ENCODE data around the gene TGIF2. TPM values are rescaled to one million over a fixed set of nuclear protein-coding genes. Genes with fewer than 3 reads are reported as not detected.

Gene TGIF2
- polyA plus RNA-seq, 1 experiment = 12.2 TPM

DNA sequence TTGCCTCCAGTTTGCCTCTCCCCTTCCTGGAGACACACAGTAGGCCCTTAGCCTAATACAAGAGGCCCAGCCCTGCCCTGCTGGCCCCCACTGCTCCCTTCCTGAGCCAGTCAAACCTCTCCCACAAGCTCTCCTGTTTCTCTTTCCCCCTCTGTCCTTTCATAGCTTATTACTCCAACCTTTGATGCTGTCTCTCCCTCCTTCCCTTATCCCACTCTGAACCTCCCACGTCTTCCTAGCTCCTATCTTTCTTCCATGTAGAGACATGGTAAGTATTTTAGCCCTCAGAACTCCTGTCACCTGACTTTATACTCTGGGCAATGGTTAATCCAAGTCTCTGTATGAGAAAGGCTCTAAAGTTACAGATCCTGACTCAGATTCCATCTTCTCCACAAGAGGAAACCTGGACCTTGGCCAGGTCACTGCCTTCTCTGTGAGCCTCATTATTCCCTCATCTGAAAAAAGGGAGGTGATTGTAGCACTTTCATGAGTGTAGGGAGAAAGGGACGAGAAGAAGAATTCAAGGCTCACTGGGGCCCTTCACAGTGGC lies 6.7 kb downstream of the TGIF2 start:
- DNase-seq (ENCODE audit: low read depth, low spot score) = no peak
- TF ChIP-seq, protein P1, sequence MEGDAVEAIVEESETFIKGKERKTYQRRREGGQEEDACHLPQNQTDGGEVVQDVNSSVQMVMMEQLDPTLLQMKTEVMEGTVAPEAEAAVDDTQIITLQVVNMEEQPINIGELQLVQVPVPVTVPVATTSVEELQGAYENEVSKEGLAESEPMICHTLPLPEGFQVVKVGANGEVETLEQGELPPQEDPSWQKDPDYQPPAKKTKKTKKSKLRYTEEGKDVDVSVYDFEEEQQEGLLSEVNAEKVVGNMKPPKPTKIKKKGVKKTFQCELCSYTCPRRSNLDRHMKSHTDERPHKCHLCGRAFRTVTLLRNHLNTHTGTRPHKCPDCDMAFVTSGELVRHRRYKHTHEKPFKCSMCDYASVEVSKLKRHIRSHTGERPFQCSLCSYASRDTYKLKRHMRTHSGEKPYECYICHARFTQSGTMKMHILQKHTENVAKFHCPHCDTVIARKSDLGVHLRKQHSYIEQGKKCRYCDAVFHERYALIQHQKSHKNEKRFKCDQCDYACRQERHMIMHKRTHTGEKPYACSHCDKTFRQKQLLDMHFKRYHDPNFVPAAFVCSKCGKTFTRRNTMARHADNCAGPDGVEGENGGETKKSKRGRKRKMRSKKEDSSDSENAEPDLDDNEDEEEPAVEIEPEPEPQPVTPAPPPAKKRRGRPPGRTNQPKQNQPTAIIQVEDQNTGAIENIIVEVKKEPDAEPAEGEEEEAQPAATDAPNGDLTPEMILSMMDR (IDR thresholded peaks at IDR 0.05; ENCODE audit: low read depth, low read length) = no peak
- Histone ChIP-seq H3K27me3 (ENCODE audit: control insufficient read depth, insufficient read depth, low read length) (no peaks in the 10 kb centered on the region), H3K9me3 (ENCODE audit: control insufficient read depth, insufficient read depth, low read length) (no peaks in the 10 kb centered on the region), H3K4me3 (ENCODE audit: low read depth, low read length) (no peak overlapping the region), H3K27ac (ENCODE audit: low read depth, low read length) (peak overlapping the region; percentile 21)
- POLR2A ChIA-PET = no interaction called here
- CTCF ChIA-PET = interaction anchor here (1.1 kb wide), 1 partner anchor 18 kb away, joined by 7 read pairs; no protein-coding TSS in a partner anchor

DNA sequence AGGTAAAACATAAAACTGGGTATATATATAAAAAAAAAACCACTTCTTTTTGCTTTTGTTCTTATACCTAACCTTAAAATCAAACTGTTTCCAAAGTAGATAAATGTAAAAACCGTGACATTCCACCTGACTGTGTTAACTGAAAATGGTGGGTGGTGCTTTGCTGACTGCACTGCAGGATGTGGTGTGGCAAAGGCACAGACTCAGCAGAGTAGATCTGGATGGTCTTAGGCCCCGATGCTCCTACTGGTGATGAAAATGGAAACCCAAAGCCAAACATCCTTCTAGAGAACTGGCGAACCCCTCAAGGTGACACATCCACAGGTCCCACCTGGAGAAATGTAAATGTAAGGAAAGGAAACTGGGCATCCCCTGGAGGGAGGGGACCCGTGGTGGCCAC lies 8.9 kb downstream of the TGIF2 start:
- TF ChIP-seq, protein P1 (IDR thresholded peaks at IDR 0.05; ENCODE audit: low read depth, low read length) = no peak
- H3K4me3 ChIP-seq (ENCODE audit: low read depth, low read length) = no peak overlapping the region
- no peak overlapping the region for H3K27ac ChIP-seq (ENCODE audit: low read depth, low read length)
- ChIA-PET POLR2A (no interaction called here), CTCF (no interaction called here)
- no peak for DNase-seq (ENCODE audit: low read depth, low spot score)
- H3K27me3 ChIP-seq (ENCODE audit: control insufficient read depth, insufficient read depth, low read length) = no peaks in the 10 kb centered on the region
- H3K9me3 ChIP-seq (ENCODE audit: control insufficient read depth, insufficient read depth, low read length) = no peaks in the 10 kb centered on the region

DNA sequence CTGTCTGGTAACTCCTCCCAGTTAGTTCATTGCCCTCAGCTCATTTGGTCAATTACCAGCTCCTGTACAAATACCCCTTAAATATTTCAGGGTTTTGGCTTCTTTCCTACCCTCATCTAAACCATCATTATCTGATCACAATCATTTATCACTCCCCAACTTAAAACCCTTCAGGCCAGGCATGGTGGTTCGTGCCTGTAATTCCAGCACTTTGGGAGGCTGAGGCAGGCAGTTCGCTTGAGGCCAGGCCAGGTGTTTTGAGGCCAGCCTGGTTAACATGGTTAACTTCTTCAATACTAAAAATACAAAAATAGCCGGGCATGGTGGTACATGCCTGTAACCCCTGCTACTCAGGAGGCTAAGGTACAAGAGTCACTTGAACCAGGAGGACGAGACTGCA lies 9.4 kb downstream of the TGIF2 start:
- POLR2A ChIA-PET = no interaction called here
- DNase-seq (ENCODE audit: low read depth, low spot score) = no peak
- Histone ChIP-seq H3K9me3 (ENCODE audit: control insufficient read depth, insufficient read depth, low read length) (no peaks in the 10 kb centered on the region), H3K27me3 (ENCODE audit: control insufficient read depth, insufficient read depth, low read length) (no peaks in the 10 kb centered on the region), H3K4me3 (ENCODE audit: low read depth, low read length) (no peak overlapping the region), H3K27ac (ENCODE audit: low read depth, low read length) (no peak overlapping the region)
- CTCF ChIA-PET = no interaction called here
- TF ChIP-seq, protein P1 (IDR thresholded peaks at IDR 0.05; ENCODE audit: low read depth, low read length) = no peak

DNA sequence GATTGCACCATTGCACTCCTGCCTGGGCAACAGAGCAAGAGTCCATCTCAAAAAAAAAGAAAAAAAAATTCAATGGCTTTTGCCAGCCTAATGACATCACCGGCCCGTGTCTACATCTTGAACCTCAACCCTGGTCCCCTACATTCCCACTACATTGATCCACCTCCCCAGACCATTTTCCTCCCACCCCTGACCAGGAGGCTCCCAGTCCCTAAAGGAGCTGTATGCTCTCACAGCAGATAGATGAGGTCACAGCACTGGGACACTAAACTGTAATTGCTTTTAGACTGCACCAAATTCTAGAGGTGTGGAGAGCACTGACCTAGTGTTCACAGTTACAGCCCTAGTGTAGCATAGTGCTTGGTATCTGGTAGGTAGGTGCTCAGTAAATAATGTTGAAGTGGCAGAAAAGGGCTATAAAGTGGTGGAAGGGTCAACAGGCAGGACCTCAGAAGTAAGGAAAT lies 10.7 kb downstream of the TGIF2 start:
- ChIA-PET POLR2A (no interaction called here), CTCF (no interaction called here)
- TF ChIP-seq, protein P1 (IDR thresholded peaks at IDR 0.05; ENCODE audit: low read depth, low read length) = no peak
- H3K27ac ChIP-seq (ENCODE audit: low read depth, low read length) = no peak overlapping the region
- no peak for DNase-seq (ENCODE audit: low read depth, low spot score)
- no peaks in the 10 kb centered on the region for H3K27me3 ChIP-seq (ENCODE audit: control insufficient read depth, insufficient read depth, low read length)
- H3K4me3 ChIP-seq (ENCODE audit: low read depth, low read length) = no peak overlapping the region
- no peaks in the 10 kb centered on the region for H3K9me3 ChIP-seq (ENCODE audit: control insufficient read depth, insufficient read depth, low read length)

DNA sequence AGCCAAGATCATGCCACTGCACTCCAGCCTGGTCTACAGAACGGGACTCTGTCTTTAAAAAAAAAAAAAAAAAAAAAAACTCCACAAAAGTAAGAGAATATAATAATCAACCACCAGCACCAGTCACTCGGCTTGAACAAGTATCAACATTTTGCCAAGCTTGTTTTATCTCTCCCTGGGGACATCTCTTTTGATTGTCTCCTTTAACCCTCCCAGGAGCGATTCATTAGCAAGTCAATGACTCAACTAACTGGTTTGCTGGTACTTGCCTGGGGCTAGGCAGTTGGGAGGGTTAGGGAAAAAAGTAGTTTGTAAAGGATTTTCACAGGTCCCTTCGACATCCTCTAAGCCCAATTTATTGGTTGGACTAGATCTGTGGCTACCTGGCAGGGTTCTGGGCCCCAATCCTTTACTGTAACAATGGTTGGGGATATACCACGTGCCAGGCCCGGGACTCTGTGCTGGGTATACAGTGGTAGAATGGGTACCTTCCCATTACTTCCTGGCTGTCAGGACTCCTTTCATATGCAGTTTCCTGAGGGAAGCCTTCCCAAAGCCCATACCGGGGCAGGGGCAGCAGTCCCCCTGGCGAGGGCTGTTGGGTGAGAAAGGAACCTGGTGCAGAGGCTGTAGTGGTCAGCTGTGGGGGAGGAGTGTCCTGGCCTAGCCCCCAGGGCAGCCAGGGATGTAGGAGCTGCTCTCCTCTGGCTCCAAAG lies 12.2 kb downstream of the TGIF2 start:
- Histone ChIP-seq H3K4me3 (ENCODE audit: low read depth, low read length) (no peak overlapping the region), H3K9me3 (ENCODE audit: control insufficient read depth, insufficient read depth, low read length) (no peaks in the 10 kb centered on the region), H3K27ac (ENCODE audit: low read depth, low read length) (no peak overlapping the region), H3K27me3 (ENCODE audit: control insufficient read depth, insufficient read depth, low read length) (no peaks in the 10 kb centered on the region)
- no peak for DNase-seq (ENCODE audit: low read depth, low spot score)
- CTCF ChIA-PET = no interaction called here
- TF ChIP-seq, protein P1 (IDR thresholded peaks at IDR 0.05; ENCODE audit: low read depth, low read length) = no peak
- POLR2A ChIA-PET = interaction anchor here (1.2 kb wide), 1 partner anchor 10 kb away, joined by 3 read pairs; no protein-coding TSS in a partner anchor

Data from AG04450 (cell line).